Spleen (tissue), 10 donors: ENCODE results near the gene PDE8B. TPM values are rescaled to one million over a fixed set of nuclear protein-coding genes. Genes with fewer than 3 reads are reported as not detected.

Source experiments
- polyA plus RNA-seq, 3 donors: library from polyadenylated mRNA; stranded (reverse); fragments of 200-250 nt; gene quantifications; one replicate each; pipeline ENCODE4 v1.2.1, GENCODE V29; 2013
- total RNA-seq, 7 donors: library from RNA; depleted of rRNA in 3 of 7; stranded (reverse); fragments of >200 nt in 3 of 7; fragmentation: NEBNext Ultra II Directional in 4 of 7; extraction: Animal tissue kit (Norgen Biotek cat#: 25700) in 4 of 7; gene quantifications; one replicate each; pipeline versions ENCODE4 v1.1.0 to v1.2.1, GENCODE V29; 2016 to 2021
- donor health status: healthy with polysubstance abuse.
- donor health status: DM: no; HTN: no; CAD: no; lungs with moderate emphysema.
- donor health status: DM: no; HTN: no; CAD: no.
- donor health status: Bipolar disorder and iron deficiency.
- donor health status: healthy.
- donor health status: DM: no; HTN: no; CAD: no.
- donor health status: DM: yes; HTN: yes; CAD: no.

Gene PDE8B
- total and polyA plus RNA-seq, 10 donors = 0.18 to 1.9 (median 0.85) TPM

Other genes starting within 250 kb of the PDE8B start
- gene AGGF1, start 180.3 kb upstream of the PDE8B start, total RNA-seq = 10 to 100 TPM; 21.7 to 33.6 (median 31.9) TPM
- gene AGGF1, start 180.3 kb upstream of the PDE8B start, polyA plus RNA-seq = 10 to 100 TPM in 1 of 3 donors, 1 to 10 TPM in 2; 8.2 to 11.8 (median 9.8) TPM
- gene ZBED3, start 123.4 kb upstream of the PDE8B start, total RNA-seq = 10 to 100 TPM in 2 of 7 donors, 1 to 10 TPM in 5; 4.8 to 13.8 (median 8.1) TPM
- gene ZBED3, start 123.4 kb upstream of the PDE8B start, polyA plus RNA-seq = 1 to 10 TPM; 1.6 to 2.5 (median 1.8) TPM